HepG2 (cell line): ENCODE results near the gene MTCH2. TPM values are rescaled to one million over a fixed set of nuclear protein-coding genes. Genes with fewer than 3 reads are reported as not detected.

Experiments used
- ATAC-seq: fragments of 200-7000 bp; cut with Tn5 transposase; 3 replicates; pipeline ENCODE4 v1.9.1; 2020; ENCODE audit warnings: mild to moderate bottlenecking, moderate library complexity
- BruUV-seq: library from RNA; stranded (reverse); fragments of 400-500 nt; replicated peaks from 2 replicates; lab custom pipeline; 2021; lab: Mats Ljungman, UMichigan
- CTCF ChIA-PET: fragments of 300-600 bp; formaldehyde crosslinking; extraction: SDS; loops from one replicate; lab custom pipeline; 2021; ENCODE audit warnings: low total read pairs, inconsistent platforms, low intra/inter-chr PET ratio; lab: Yijun Ruan, JAX
- POLR2A ChIA-PET: fragments of 350-600 bp; sonication (Branson Sonifier 250); formaldehyde crosslinking; loops from one replicate; lab custom pipeline; 2020; ENCODE audit warnings: antibody characterized with exemption, inconsistent platforms; lab: Yijun Ruan, JAX
- DNase-seq: peaks from one replicate; pipeline ENCODE4 v3.0.0-alpha.2; 2015; ENCODE audit warnings: low spot score
- FAIRE-seq: peaks from 3 replicates; lab custom pipeline; 2011; peaks lifted over from hg19 to GRCh38; lab: Jason Lieb, UNC
- H2AFZ ChIP-seq: one replicate; pipeline ENCODE4 v1.6.1; 2011; ENCODE audit warnings: low read length, inconsistent platforms
- H3K27ac ChIP-seq: fragments of 300-600 bp; 3 replicates; pipeline ENCODE4 v1.8.0; 2011; ENCODE audit warnings: mixed run types, mild to moderate bottlenecking, mixed read lengths, low read length, inconsistent platforms; ENCODE audit not compliant: insufficient read depth; ENCODE audit errors: extremely low read length
- H3K27me3 ChIP-seq, 2 experiments: fragments of 200-600 bp in 1 of 2; 2 replicates in 1 of 2; 3 replicates in 1 of 2; pipeline versions ENCODE4 v1.6.0 to v1.8.0; 2011; ENCODE audit warnings: low read length in 2 of 2, mild to moderate bottlenecking in 2 of 2, moderate library complexity in 2 of 2, inconsistent platforms in 1 of 2; ENCODE audit not compliant: insufficient read depth in 2 of 2, control insufficient read depth in 1 of 2
- H3K36me3 ChIP-seq, 2 experiments: fragments of 200-600 bp in 1 of 2; replicated peaks in 1 of 2; 2 replicates in 1 of 2; 3 replicates in 1 of 2; pipeline versions ENCODE4 v1.5.1 to v1.8.0; 2011; ENCODE audit warnings: low read length in 2 of 2, inconsistent platforms in 1 of 2; ENCODE audit not compliant: insufficient read depth in 2 of 2, control insufficient read depth in 1 of 2
- H3K4me1 ChIP-seq: 2 replicates; pipeline ENCODE4 v1.5.1; 2012; ENCODE audit warnings: low read length, inconsistent platforms; ENCODE audit not compliant: insufficient read depth
- H3K4me2 ChIP-seq: 2 replicates; pipeline ENCODE4 v1.6.0; 2011; ENCODE audit warnings: low read depth, low read length, inconsistent platforms
- H3K4me3 ChIP-seq, 3 experiments: fragments of 200-600 bp in 1 of 3; sonication (generic), shearing (Covaris generic) in 1 of 3; replicated peaks in 1 of 3; 2 replicates each; pipeline ENCODE4 v1.5.1; 2011 to 2016; ENCODE audit warnings: low read length in 3 of 3, inconsistent platforms in 2 of 3, low read depth in 2 of 3, mild to moderate bottlenecking in 2 of 3, control low read depth in 1 of 3, mixed read lengths in 1 of 3; ENCODE audit not compliant: insufficient read depth in 1 of 3
- H3K79me2 ChIP-seq: one replicate; pipeline ENCODE4 v1.6.1; 2011; ENCODE audit warnings: low read length, inconsistent platforms; ENCODE audit not compliant: insufficient read depth
- H3K9ac ChIP-seq: 2 replicates; pipeline ENCODE4 v1.6.0; 2011; ENCODE audit warnings: mild to moderate bottlenecking, low read depth, low read length, inconsistent platforms; ENCODE audit not compliant: insufficient read depth
- H3K9me3 ChIP-seq: 2 replicates; pipeline ENCODE4 v1.5.1; 2012; ENCODE audit warnings: mild to moderate bottlenecking, low read length
- H4K20me1 ChIP-seq: 2 replicates; pipeline ENCODE4 v1.6.0; 2011; ENCODE audit warnings: inconsistent platforms, mild to moderate bottlenecking, low read length, moderate library complexity; ENCODE audit not compliant: insufficient read depth
- BRF2 ChIP-seq: sonication (generic); formaldehyde crosslinking; IDR thresholded peaks from 2 replicates; pipeline ENCODE4 v1.8.1; 2022; ENCODE audit warnings: mild to moderate bottlenecking, missing genetic modification reagents
- FOSL1 ChIP-seq: sonication (generic); formaldehyde crosslinking; IDR thresholded peaks from 2 replicates; pipeline ENCODE4 v1.9.0; 2021; ENCODE audit warnings: missing genetic modification reagents, borderline replicate concordance
- GABPA ChIP-seq, 2 experiments: IDR thresholded peaks; 2 replicates each; pipeline ENCODE4 v1.6.1; 2011 to 2016; ENCODE audit warnings: low read depth in 2 of 2, low read length in 1 of 2, missing biosample characterization in 1 of 2, missing genetic modification characterization in 1 of 2
- IKZF4 ChIP-seq: sonication (generic); formaldehyde crosslinking; IDR thresholded peaks from 2 replicates; pipeline ENCODE4 v1.5.1; 2020; ENCODE audit warnings: borderline replicate concordance, mild to moderate bottlenecking, low read depth, missing genetic modification reagents; ENCODE audit errors: not compliant biosample characterization
- SAFB2 ChIP-seq: sonication (generic); formaldehyde crosslinking; IDR thresholded peaks from 2 replicates; pipeline ENCODE4 v1.5.1; 2020; ENCODE audit warnings: missing genetic modification reagents, low read depth, mild to moderate bottlenecking, borderline replicate concordance
- SOX6 ChIP-seq, 2 experiments: fragments of 450-650 bp in 1 of 2; sonication (generic) in 1 of 2; formaldehyde crosslinking in 1 of 2; IDR thresholded peaks; 2 replicates each; pipeline versions ENCODE4 v1.4.0 to v1.6.1; 2017 to 2020; ENCODE audit warnings: antibody characterized with exemption in 1 of 2, mild to moderate bottlenecking in 1 of 2, missing genetic modification reagents in 1 of 2
- TMF1 ChIP-seq: sonication (generic); formaldehyde crosslinking; IDR thresholded peaks from 2 replicates; pipeline ENCODE4 v1.8.1; 2022; ENCODE audit warnings: low read depth, missing genetic modification reagents
- ZBTB4 ChIP-seq: sonication (generic); formaldehyde crosslinking; IDR thresholded peaks from 2 replicates; pipeline ENCODE4 v1.4.0; 2020; ENCODE audit warnings: missing genetic modification reagents, mild to moderate bottlenecking, borderline replicate concordance
- ZNF563 ChIP-seq: sonication (generic); formaldehyde crosslinking; IDR thresholded peaks from 2 replicates; pipeline ENCODE4 v1.8.0; 2022; ENCODE audit warnings: mild to moderate bottlenecking, moderate library complexity, missing genetic modification reagents
- ZNF687 ChIP-seq: sonication (generic); formaldehyde crosslinking; IDR thresholded peaks from 2 replicates; pipeline ENCODE4 v1.5.1; 2020; ENCODE audit warnings: mild to moderate bottlenecking, missing genetic modification reagents, moderate library complexity
- ZNF800 ChIP-seq: sonication (generic); formaldehyde crosslinking; IDR thresholded peaks from 2 replicates; pipeline ENCODE4 v1.4.0; 2020; ENCODE audit warnings: missing genetic modification reagents
- WGBS: methylation state at CpG from one replicate; pipeline ENCODE4 v1.1.6; 2017; ENCODE audit warnings: low lambda C conversion rate; 5-methylcytosine and 5-hydroxymethylcytosine counted together
- in situ Hi-C: cut with HindIII; loops from 2 replicates; pipeline ENCODE4 v1.10.0; 2017; ENCODE audit warnings: low pct_unique_long_range_greater_than_20kb; ENCODE audit not compliant: extremely low pct_ligation_motif_present
- intact Hi-C: fragments of 100-400 bp; cut with micrococcal nuclease; formaldehyde crosslinking; loops from one replicate; pipeline ENCODE4 v1.10.0; 2022; ENCODE audit not compliant: unreplicated experiment
- polyA plus RNA-seq, 8 experiments: library from polyadenylated mRNA; depleted of rRNA in 3 of 8; stranded (reverse) in 7 of 8; unstranded in 1 of 8; fragments of >200 nt; fragmentation: Illumina TruSeq in 4 of 8; extraction: Trizol in 4 of 8; gene quantifications; 2 replicates each; pipeline versions ENCODE4 v1.2.1 to v1.2.3, GENCODE V29; 2011 to 2016; ENCODE audit warnings: low read depth in 4 of 8, missing spikeins in 1 of 8, mixed read lengths in 1 of 8; ENCODE audit not compliant: insufficient read depth in 1 of 8
- total RNA-seq, 5 experiments: library from RNA; depleted of rRNA; stranded (reverse); fragments of >200 nt; fragmentation: Illumina TruSeq; extraction: Trizol; gene quantifications; 2 replicates each; pipeline ENCODE4 v1.2.3, GENCODE V29; 2016; ENCODE audit warnings: low read depth in 1 of 5

Gene MTCH2
- total and polyA plus RNA-seq, 2 of the 13 experiments (the other 11 are each of a cell fraction or from before 2014, with no cell fraction given): 112 to 272 TPM

GRCh38 chr11:47689480-47689879 is 47.1 kb upstream of the MTCH2 start:
- POLR2A ChIA-PET: no interaction called here

More at GRCh38 chr11:47689480-47689879, 47.1 kb upstream of the MTCH2 start:
- Histone ChIP-seq H3K27ac (no peak overlapping the region), H3K4me1 (no peaks in the 10 kb centered on the region), H3K4me2 (no peak overlapping the region), H4K20me1 (no peaks in the 10 kb centered on the region), H3K27me3 (no peaks in the 10 kb centered on the region), H3K9me3 (no peaks in the 10 kb centered on the region), H3K36me3 (no peaks in the 10 kb centered on the region), H3K79me2 (no peaks in the 10 kb centered on the region), H2AFZ (no peak overlapping the region), H3K4me3 (no peak overlapping the region), H3K9ac (no peak overlapping the region)
- no peak for TF ChIP-seq ZNF687 (CRISPR knock-in tag)
- no peak for TF ChIP-seq ZNF563 (CRISPR knock-in tag)
- no peak for TF ChIP-seq FOSL1
- TF ChIP-seq ZNF800 (CRISPR knock-in tag): no peak
- no peak for TF ChIP-seq GABPA (IDR thresholded peaks at IDR 0.05; ENCODE audit: low read depth, low read length)
- no peak for TF ChIP-seq GABPA (CRISPR knock-in tag; IDR thresholded peaks at IDR 0.05; ENCODE audit: low read depth)
- no peak for TF ChIP-seq SOX6 (IDR thresholded peaks at IDR 0.05)
- no peak for TF ChIP-seq SOX6 (CRISPR knock-in tag; IDR thresholded peaks at IDR 0.05)
- no peak for TF ChIP-seq TMF1 (CRISPR knock-in tag)
- no peak for TF ChIP-seq ZBTB4 (CRISPR knock-in tag)
- TF ChIP-seq IKZF4 (CRISPR knock-in tag): no peak
- no peak for TF ChIP-seq BRF2
- no peak for TF ChIP-seq SAFB2 (CRISPR knock-in tag)
- WGBS: 76% methylated on average over 5 of the region's 5 CpGs
- ATAC-seq (no peak), FAIRE-seq (no peak), DNase-seq (no peak)
- CTCF ChIA-PET: no interaction called here
- no TSS peak for BruUV-seq
- in situ Hi-C loops (no loop called here), intact Hi-C loops (no loop called here)
